Stimulated activated CD4-positive, alpha-beta T cell treated with anti-CD3 and anti-CD28 coated beads, Interleukin-12 subunit alpha, Interleukin-12 subunit beta, amount 100 ng/mL, for 4 hours (primary cell): Measurements from ENCODE around the gene SLC16A2.
A peak's percentile ranks its signal among the peaks of the same experiment; 100 is the strongest.

Experiments
- DNase-seq: peaks from one replicate; pipeline ENCODE4 v3.0.0-alpha.2; 2020

The SLC16A2 gene

DNA sequence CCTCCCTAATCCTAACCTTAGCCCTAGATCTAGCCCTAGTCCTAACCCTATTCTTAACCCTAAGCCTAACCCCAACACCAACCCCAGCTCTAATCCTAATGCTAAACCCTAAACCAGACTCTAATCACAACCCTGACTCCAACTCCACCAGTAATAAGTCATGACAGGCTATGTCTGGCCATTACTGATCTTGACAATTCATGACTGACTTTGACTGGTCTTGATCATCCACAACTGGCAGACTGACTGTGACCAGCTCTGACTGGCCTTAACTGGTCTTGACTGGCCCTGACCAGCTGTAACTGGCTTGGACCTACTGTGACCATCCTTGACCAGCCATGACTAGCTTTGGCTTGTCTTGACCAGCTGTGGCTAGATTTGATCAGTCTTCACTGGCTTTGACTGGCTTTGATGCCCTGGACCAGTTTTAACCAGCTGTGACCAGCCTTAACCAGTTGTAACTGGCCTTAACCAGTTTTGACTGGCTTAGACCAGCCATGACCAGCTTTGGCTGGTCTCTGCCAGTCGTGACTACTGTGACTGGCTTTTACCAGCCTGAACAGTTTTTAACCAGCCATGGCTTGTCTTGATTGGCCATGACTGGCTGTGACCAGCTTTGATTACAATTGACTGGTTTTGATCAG is 124.7 kb downstream of the SLC16A2 start:
- no peak for DNase-seq

- no peak for DNase-seq
These were observed 125.7 kb downstream of the SLC16A2 start for GRCh38 chrX:74546984-74547383.

DNA sequence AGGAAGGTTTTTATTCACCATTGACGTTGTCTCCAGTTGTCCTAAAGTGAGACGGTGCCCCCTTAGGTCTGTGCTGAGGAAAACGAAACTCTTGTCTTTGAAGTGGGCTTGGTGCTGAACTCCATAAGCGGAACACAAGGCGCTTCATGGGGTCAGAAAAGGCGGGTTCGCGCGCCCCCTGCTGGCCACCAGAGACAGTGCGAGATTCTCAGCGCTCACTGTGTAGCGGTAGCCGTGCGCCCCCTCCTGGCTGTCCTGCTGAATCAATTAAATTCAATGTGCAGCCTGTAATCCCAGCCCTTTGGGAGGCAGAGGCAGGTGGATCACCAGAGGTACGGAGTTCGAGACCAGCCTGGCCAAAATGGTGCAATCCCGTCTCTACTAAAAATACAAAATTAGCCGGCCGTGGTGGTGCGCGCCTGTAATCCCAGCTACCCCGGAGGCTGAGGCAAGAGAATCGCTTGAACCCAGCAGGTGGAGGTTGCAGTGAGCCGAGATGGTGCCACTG is 129.1 kb downstream of the SLC16A2 start:
- peak; percentile 80 for DNase-seq

DNA sequence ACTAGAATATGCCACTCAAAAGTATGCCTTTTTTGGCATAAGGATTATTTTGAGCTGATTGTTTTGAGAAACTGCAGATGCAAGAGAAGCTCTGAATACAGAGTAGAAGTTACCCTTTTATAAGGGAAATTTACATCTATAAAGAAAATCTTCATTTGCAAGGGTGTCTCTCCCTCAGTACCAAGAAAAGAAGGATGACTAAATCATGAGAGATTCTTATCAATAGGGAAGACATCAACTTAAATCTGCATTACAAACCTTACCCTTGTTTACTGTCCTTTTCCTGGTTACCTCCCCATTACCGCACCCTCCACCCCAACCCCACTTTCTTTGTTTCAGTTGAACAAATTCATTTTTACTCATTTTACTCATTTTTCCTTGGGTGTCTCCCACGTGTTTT is 130.6 kb downstream of the SLC16A2 start:
- DNase-seq: no peak

DNA sequence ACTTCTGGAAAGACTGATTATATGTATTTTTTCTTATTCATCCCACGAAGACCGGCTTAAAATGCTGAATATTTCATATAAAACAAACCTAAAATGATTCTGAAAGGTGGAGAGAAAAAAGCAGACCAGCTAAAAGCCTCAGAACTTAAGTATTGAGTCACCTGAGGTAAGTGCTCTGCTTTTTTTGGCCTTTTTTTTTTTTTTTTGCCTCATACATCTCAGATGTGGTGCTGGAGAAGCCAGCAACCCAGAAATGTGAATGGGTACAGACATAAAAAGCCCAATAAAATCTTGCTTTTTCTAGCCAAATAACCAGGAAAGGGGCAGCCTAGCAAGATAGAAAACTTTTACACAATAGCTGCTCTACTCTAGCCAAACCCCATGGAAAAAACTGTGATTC is 136.1 kb downstream of the SLC16A2 start:
- no peak for DNase-seq

- DNase-seq: no peak
These were observed 156.8 kb downstream of the SLC16A2 start for GRCh38 chrX:74578137-74578536.

DNA sequence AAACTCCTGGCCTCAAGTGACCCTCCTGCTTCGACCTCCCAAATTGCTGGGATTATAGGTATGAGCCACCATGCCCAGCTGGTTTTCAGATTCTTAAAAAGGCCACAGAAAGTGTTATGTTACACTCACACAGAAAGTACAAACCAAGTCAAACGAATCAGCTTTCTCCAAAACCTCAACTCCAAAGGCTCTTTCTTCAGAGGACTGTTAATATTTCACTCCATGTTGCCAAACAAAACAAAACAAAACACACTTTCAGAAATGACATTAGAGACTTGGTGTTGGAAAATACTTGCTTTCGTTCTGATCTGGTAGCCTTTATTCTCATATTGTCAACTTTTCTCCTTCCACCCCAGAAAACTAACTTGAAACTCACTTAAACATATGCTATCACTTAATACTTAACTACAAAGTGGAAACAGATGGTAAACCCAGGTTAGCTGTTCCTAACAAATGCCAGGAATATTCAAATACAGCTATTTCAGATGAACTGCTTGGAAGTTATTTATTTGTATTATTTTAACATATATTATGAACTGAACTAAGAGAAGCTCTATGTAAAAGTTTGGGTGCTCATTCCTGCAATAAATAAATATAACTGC is 158.4 kb downstream of the SLC16A2 start:
- no peak for DNase-seq
